ENCODE measurements around the gene ST7L. TPM values are rescaled to one million over a fixed set of nuclear protein-coding genes. Genes with fewer than 3 reads are reported as not detected.
"Not testable (repeated sequence)": the region's sequence is repeated elsewhere in the genome, so short reads cannot be mapped to it uniquely, and the experiment has no call there.

Gene ST7L
- total RNA-seq, 1 donor from 2014 or later, result 18.8 TPM

- no peak for DNase-seq (ENCODE audit: low spot score)
Observed at GRCh38 chr1:112492076-112492475, 126.9 kb downstream of the ST7L start.

GRCh38 chr1:112488141-112488540 lies 130.8 kb downstream of the ST7L start:
- no peak for DNase-seq (ENCODE audit: low spot score)

- not testable (repeated sequence) for DNase-seq (ENCODE audit: low spot score)
Observed at GRCh38 chr1:112487686-112488085, 131.3 kb downstream of the ST7L start.

- not testable (repeated sequence) for DNase-seq (ENCODE audit: low spot score)
Observed at GRCh38 chr1:112486063-112486462, 132.9 kb downstream of the ST7L start.

GRCh38 chr1:112478314-112478713 lies 140.6 kb downstream of the ST7L start:
- no peak for DNase-seq (ENCODE audit: low spot score)

- DNase-seq (ENCODE audit: low spot score), result no peak
Observed at GRCh38 chr1:112477550-112477949, 141.4 kb downstream of the ST7L start.

Other genes with a start within 250 kb of the ST7L start
- gene CTTNBP2NL, start 222.9 kb downstream of the ST7L start, total RNA-seq, result 56.0 TPM
- gene WNT2B, start 110.2 kb downstream of the ST7L start, total RNA-seq, result 8.1 TPM
- 97.8 TPM for gene CAPZA1, start 691 bp upstream of the ST7L start, total RNA-seq
- gene MOV10, start 55.5 kb upstream of the ST7L start, total RNA-seq, result 85.7 TPM
- 300 TPM for gene RHOC, start 88.0 kb upstream of the ST7L start, total RNA-seq
- gene PPM1J, start 96.2 kb upstream of the ST7L start, total RNA-seq, result 1.1 TPM

All from mucosa of gallbladder (tissue), 1 donor.